CD14-positive monocyte (primary cell): ENCODE data around the gene TMOD3. TPM values are rescaled to one million over a fixed set of nuclear protein-coding genes. Genes with fewer than 3 reads are reported as not detected.

ENCODE experiments used
- DNase-seq, 3 donors: peaks; one replicate each; pipeline ENCODE4 v3.0.0-alpha.2; 2011 to 2022
- H2AFZ ChIP-seq: 2 replicates; pipeline ENCODE4 v1.6.0; 2012; ENCODE audit warnings: mild to moderate bottlenecking, low read depth, low read length, inconsistent platforms; ENCODE audit not compliant: insufficient read depth, poor library complexity, severe bottlenecking
- H3K27ac ChIP-seq, 2 donors: 1 replicate in 1 of 2; 2 replicates in 1 of 2; pipeline ENCODE4 v1.5.1; 2012 to 2013; ENCODE audit warnings: low read length in 2 of 2, control low read depth in 1 of 2, inconsistent platforms in 1 of 2, low read depth in 1 of 2, mild to moderate bottlenecking in 1 of 2
- H3K27me3 ChIP-seq, 2 donors: one replicate each; pipeline versions ENCODE4 v1.6.0 to v1.6.1; 2011 to 2013; ENCODE audit warnings: low read length in 2 of 2; ENCODE audit not compliant: control insufficient read depth in 2 of 2, insufficient read depth in 2 of 2
- H3K36me3 ChIP-seq, 2 donors: replicated peaks in 1 of 2; 1 replicate in 1 of 2; 2 replicates in 1 of 2; pipeline versions ENCODE4 v1.5.1 to v1.6.1; 2012 to 2013; ENCODE audit warnings: low read length in 2 of 2, control low read depth in 1 of 2, inconsistent platforms in 1 of 2, mild to moderate bottlenecking in 1 of 2; ENCODE audit not compliant: insufficient read depth in 2 of 2, control insufficient read depth in 1 of 2
- H3K4me1 ChIP-seq, 2 donors: 1 replicate in 1 of 2; 2 replicates in 1 of 2; pipeline versions ENCODE4 v1.5.1 to v1.6.1; 2012 to 2013; ENCODE audit warnings: low read length in 2 of 2, control low read depth in 1 of 2, inconsistent platforms in 1 of 2, mild to moderate bottlenecking in 1 of 2, moderate library complexity in 1 of 2; ENCODE audit not compliant: insufficient read depth in 2 of 2, control insufficient read depth in 1 of 2
- H3K4me2 ChIP-seq: replicated peaks from 2 replicates; pipeline ENCODE3; 2012; ENCODE audit warnings: low read length, moderate library complexity, mild to moderate bottlenecking; ENCODE audit not compliant: poor library complexity, severe bottlenecking; ENCODE audit errors: extremely low read depth
- H3K4me3 ChIP-seq, 3 experiments: fragments of 200-600 bp in 1 of 3; sonication (generic) in 1 of 3; replicated peaks in 1 of 3; 1 replicate in 2 of 3; 2 replicates in 1 of 3; pipeline ENCODE4 v1.5.1; 2011 to 2013; ENCODE audit warnings: low read length in 3 of 3, mild to moderate bottlenecking in 3 of 3, control low read depth in 2 of 3, low read depth in 2 of 3, inconsistent platforms in 1 of 3, moderate library complexity in 1 of 3
- H3K79me2 ChIP-seq: 2 replicates; pipeline ENCODE4 v1.6.0; 2012; ENCODE audit warnings: mild to moderate bottlenecking, control low read depth, inconsistent platforms, low read length, moderate library complexity; ENCODE audit not compliant: insufficient read depth
- H3K9ac ChIP-seq: 2 replicates; pipeline ENCODE4 v1.6.0; 2017; ENCODE audit warnings: low read length, mild to moderate bottlenecking; ENCODE audit not compliant: insufficient read depth, poor library complexity, severe bottlenecking
- H3K9me3 ChIP-seq, 2 donors: replicated peaks in 1 of 2; 1 replicate in 1 of 2; 2 replicates in 1 of 2; pipeline versions ENCODE4 v1.5.1 to v1.6.1; 2012 to 2013; ENCODE audit warnings: low read length in 2 of 2, control low read depth in 1 of 2; ENCODE audit not compliant: control insufficient read depth in 1 of 2, insufficient read depth in 1 of 2
- H4K20me1 ChIP-seq: 2 replicates; pipeline ENCODE4 v1.6.0; 2012; ENCODE audit warnings: mild to moderate bottlenecking, low read length, control low read depth, moderate library complexity; ENCODE audit not compliant: insufficient read depth
- H3K27ac Mint-ChIP-seq, 7 donors: one replicate each; pipeline ENCODE4 v1.8.0; 2020; ENCODE audit warnings: mild to moderate bottlenecking in 7 of 7, mixed read lengths in 7 of 7, moderate library complexity in 6 of 7, inconsistent platforms in 2 of 7
- H3K27me3 Mint-ChIP-seq, 3 donors: one replicate each; pipeline ENCODE4 v1.8.0; 2021 to 2022; ENCODE audit warnings: low read depth in 3 of 3, mild to moderate bottlenecking in 3 of 3, mixed read lengths in 3 of 3, moderate library complexity in 3 of 3, inconsistent platforms in 1 of 3
- H3K36me3 Mint-ChIP-seq, 2 donors: one replicate each; pipeline ENCODE4 v1.8.0; 2020; ENCODE audit warnings: mixed read lengths in 2 of 2, inconsistent platforms in 1 of 2, mild to moderate bottlenecking in 1 of 2
- H3K4me1 Mint-ChIP-seq: one replicate; pipeline ENCODE4 v1.8.0; 2020; ENCODE audit warnings: mild to moderate bottlenecking, mixed read lengths
- H3K4me3 Mint-ChIP-seq, 2 donors: one replicate each; pipeline ENCODE4 v1.8.0; 2020; ENCODE audit warnings: mild to moderate bottlenecking in 2 of 2, mixed read lengths in 2 of 2, moderate library complexity in 1 of 2
- H3K9me3 Mint-ChIP-seq, 7 donors: one replicate each; pipeline ENCODE4 v1.8.0; 2020 to 2022; ENCODE audit warnings: mixed read lengths in 7 of 7, mild to moderate bottlenecking in 6 of 7, moderate library complexity in 6 of 7, inconsistent platforms in 2 of 7
- CTCF ChIP-seq: fragments of 200-600 bp; IDR thresholded peaks from one replicate; pipeline ENCODE4 v1.8.0; 2022; ENCODE audit warnings: antibody characterized with exemption, mild to moderate bottlenecking
- WGBS: methylation state at CpG from one replicate; pipeline ENCODE4 v1.1.5; 2013; ENCODE audit warnings: missing lambda C conversion rate; ENCODE audit not compliant: insufficient coverage; 5-methylcytosine and 5-hydroxymethylcytosine counted together
- intact Hi-C, 2 donors: fragments of 100-400 bp; cut with micrococcal nuclease; formaldehyde crosslinking; loops; one replicate each; pipeline versions ENCODE4 v1.15.0 to v1.15.1; 2023
- polyA plus RNA-seq, 3 donors: library from polyadenylated mRNA; depleted of rRNA in 1 of 3; unstranded in 2 of 3; stranded (reverse) in 1 of 3; fragments of 300-500 nt in 2 of 3; fragments of >200 nt in 1 of 3; fragmentation: Illumina TruSeq in 2 of 3; gene quantifications; 1 replicate in 2 of 3; 2 replicates in 1 of 3; pipeline ENCODE4 v1.2.3, GENCODE V29; 2012 to 2021

TMOD3 gene
- polyA plus RNA-seq, 3 donors: 7.7 to 34.8 (median 27.8) TPM

- TF ChIP-seq CTCF: no peak
- WGBS: no CpG with 5 or more reads among the region's 3 CpGs
- Histone ChIP-seq H3K79me2 (no peaks in the 10 kb centered on the region), H2AFZ (no peak overlapping the region), H3K27ac (no peak overlapping the region), H3K4me2 (no peak overlapping the region), H3K9ac (no peak overlapping the region), H3K4me3 (no peak overlapping the region), H3K9me3 (peaks cover 0 to 3% of the 10 kb centered on the region in 2 donors), H4K20me1 (no peaks in the 10 kb centered on the region), H3K4me1 (no peaks in the 10 kb centered on the region), H3K36me3 (peaks cover 22 to 52% of the 10 kb centered on the region in 2 donors), H3K27me3 (no peaks in the 10 kb centered on the region)
- H3K27me3 Mint-ChIP-seq: no peaks in the 10 kb centered on the region
- no peaks in the 10 kb centered on the region for H3K4me1 Mint-ChIP-seq
- H3K9me3 Mint-ChIP-seq: peaks cover 0 to 9% (median 3%) of the 10 kb centered on the region in 7 donors
- intact Hi-C loops: no loop called here
- H3K36me3 Mint-ChIP-seq: peaks cover 43 to 54% of the 10 kb centered on the region in 2 donors
- DNase-seq: no peak
- no peak overlapping the region for H3K4me3 Mint-ChIP-seq
- no peak overlapping the region for H3K27ac Mint-ChIP-seq
Observed at GRCh38 chr15:51814606-51815005, 14.8 kb upstream of the TMOD3 start.

GRCh38 chr15:51816611-51817010 is 12.8 kb upstream of the TMOD3 start:
- TF ChIP-seq CTCF: no peak
- no peaks in the 10 kb centered on the region for H3K4me1 Mint-ChIP-seq
- no peak overlapping the region for H3K27ac ChIP-seq
- H3K27ac Mint-ChIP-seq: no peak overlapping the region
- DNase-seq: no peak
- H2AFZ ChIP-seq: no peak overlapping the region
- H3K79me2 ChIP-seq: no peaks in the 10 kb centered on the region
- H3K4me1 ChIP-seq: no peaks in the 10 kb centered on the region
- peaks cover 16 to 25% (median 21%) of the 10 kb centered on the region in 7 donors for H3K9me3 Mint-ChIP-seq
- no peak overlapping the region for H3K4me3 ChIP-seq
- no peak overlapping the region for H3K4me3 Mint-ChIP-seq
- no peaks in the 10 kb centered on the region for H4K20me1 ChIP-seq
- peaks cover 32 to 43% of the 10 kb centered on the region in 2 donors for H3K36me3 Mint-ChIP-seq
- no peaks in the 10 kb centered on the region for H3K27me3 ChIP-seq
- H3K36me3 ChIP-seq: peaks cover 10 to 32% of the 10 kb centered on the region in 2 donors
- peaks cover 0 to 1% (median 0%) of the 10 kb centered on the region in 3 donors for H3K27me3 Mint-ChIP-seq
- H3K4me2 ChIP-seq: no peak overlapping the region
- peaks cover 6 to 17% of the 10 kb centered on the region in 2 donors for H3K9me3 ChIP-seq
- intact Hi-C loops: no loop called here
- no peak overlapping the region for H3K9ac ChIP-seq
